GM23338 (cell line): ENCODE measurements around the gene IRF8. TPM values are rescaled to one million over a fixed set of nuclear protein-coding genes. Genes with fewer than 3 reads are reported as not detected.

ENCODE experiments used
- ATAC-seq: fragments of 200-7000 bp; cut with Tn5 transposase; 3 replicates; pipeline ENCODE4 v1.9.1; 2020
- DNase-seq: peaks from one replicate; pipeline ENCODE4 v3.0.0-alpha.2; 2015; ENCODE audit warnings: low spot score
- H2AFZ ChIP-seq: fragments of 200-600 bp; sonication (generic); 2 replicates; pipeline ENCODE4 v1.8.0; 2016; ENCODE audit warnings: antibody characterized with exemption, mild to moderate bottlenecking, moderate library complexity
- H3F3A ChIP-seq: fragments of 200-600 bp; sonication (generic); replicated peaks from 2 replicates; pipeline ENCODE4 v1.8.0; 2017; ENCODE audit warnings: antibody characterized with exemption, mixed run types, low read depth
- H3K27ac ChIP-seq: fragments of 200-600 bp; sonication (generic); 2 replicates; pipeline ENCODE4 v1.6.1; 2016; ENCODE audit warnings: low read depth
- H3K27me3 ChIP-seq: fragments of 200-600 bp; sonication (generic); 2 replicates; pipeline ENCODE4 v1.8.0; 2016; ENCODE audit warnings: mild to moderate bottlenecking, mixed run types, moderate library complexity; ENCODE audit not compliant: insufficient read depth
- H3K36me3 ChIP-seq: fragments of 200-600 bp; sonication (generic); 2 replicates; pipeline ENCODE4 v1.8.0; 2016; ENCODE audit warnings: mild to moderate bottlenecking; ENCODE audit not compliant: insufficient read depth
- H3K4me1 ChIP-seq: fragments of 200-600 bp; sonication (generic); 2 replicates; pipeline ENCODE4 v1.8.0; 2016; ENCODE audit warnings: mild to moderate bottlenecking, moderate library complexity; ENCODE audit not compliant: insufficient read depth
- H3K4me2 ChIP-seq: fragments of 200-600 bp; sonication (generic); 2 replicates; pipeline ENCODE4 v1.7.1; 2017; ENCODE audit warnings: mixed run types
- H3K4me3 ChIP-seq: fragments of 200-600 bp; sonication (generic); 2 replicates; pipeline ENCODE4 v1.6.1; 2016; ENCODE audit warnings: mixed run types
- H3K79me2 ChIP-seq: fragments of 200-600 bp; sonication (generic); replicated peaks from 2 replicates; pipeline ENCODE4 v1.8.0; 2017; ENCODE audit warnings: mild to moderate bottlenecking; ENCODE audit not compliant: insufficient read depth
- H3K9me2 ChIP-seq: fragments of 200-600 bp; sonication (generic); 2 replicates; pipeline ENCODE4 v1.8.0; 2017; ENCODE audit not compliant: insufficient read depth
- H4K20me1 ChIP-seq: fragments of 200-600 bp; sonication (generic); replicated peaks from 2 replicates; pipeline ENCODE4 v1.8.0; 2017; ENCODE audit warnings: mild to moderate bottlenecking; ENCODE audit not compliant: insufficient read depth
- H3K27ac Mint-ChIP-seq: 2 replicates; pipeline ENCODE4 v1.8.0; 2020; ENCODE audit warnings: inconsistent platforms, mild to moderate bottlenecking, moderate library complexity, mixed read lengths
- H3K27me3 Mint-ChIP-seq: 3 replicates; pipeline ENCODE4 v1.8.0; 2022; ENCODE audit warnings: low read depth, mild to moderate bottlenecking, moderate library complexity, mixed read lengths, inconsistent platforms; ENCODE audit not compliant: insufficient read depth, poor library complexity
- H3K36me3 Mint-ChIP-seq: 3 replicates; pipeline ENCODE4 v1.8.0; 2021; ENCODE audit warnings: low read depth, mild to moderate bottlenecking, inconsistent platforms, moderate library complexity, mixed read lengths
- H3K4me1 Mint-ChIP-seq: 3 replicates; pipeline ENCODE4 v1.8.0; 2020; ENCODE audit warnings: mild to moderate bottlenecking, inconsistent platforms, mixed read lengths
- H3K4me3 Mint-ChIP-seq: 3 replicates; pipeline ENCODE4 v1.8.0; 2021; ENCODE audit warnings: moderate library complexity, mild to moderate bottlenecking, inconsistent platforms, mixed read lengths
- H3K9me3 Mint-ChIP-seq: 3 replicates; pipeline ENCODE4 v1.8.0; 2020; ENCODE audit warnings: moderate library complexity, mild to moderate bottlenecking, inconsistent platforms, mixed read lengths
- CTCF ChIP-seq, 2 experiments: fragments of 200-600 bp in 1 of 2; sonication (generic) in 1 of 2; conservative IDR thresholded peaks; 2 replicates each; pipeline versions ENCODE4 v1.5.1 to v1.6.1; 2016 to 2017; ENCODE audit warnings: antibody characterized with exemption in 2 of 2, low read depth in 2 of 2, mild to moderate bottlenecking in 2 of 2, moderate library complexity in 1 of 2
- ETS1 ChIP-seq: IDR thresholded peaks from 2 replicates; pipeline ENCODE4 v1.6.1; 2016; ENCODE audit warnings: antibody characterized with exemption
- EZH2 ChIP-seq: fragments of 200-600 bp; sonication (generic); IDR thresholded peaks from one replicate; pipeline ENCODE4 v1.8.0; 2017; ENCODE audit warnings: antibody characterized with exemption, mild to moderate bottlenecking, low read depth; ENCODE audit not compliant: unreplicated experiment
- NANOG ChIP-seq: IDR thresholded peaks from 2 replicates; pipeline ENCODE4 v1.6.1; 2016; ENCODE audit warnings: antibody characterized with exemption, borderline replicate concordance
- POLR2AphosphoS5 ChIP-seq: IDR thresholded peaks from 2 replicates; pipeline ENCODE4 v1.6.1; 2016; ENCODE audit warnings: antibody characterized with exemption, low read depth
- REST ChIP-seq: IDR thresholded peaks from one replicate; pipeline ENCODE4 v1.6.1; 2018; ENCODE audit warnings: antibody characterized with exemption; ENCODE audit not compliant: unreplicated experiment
- ZNF331 ChIP-seq: fragments of 250-450 bp; sonication (Bioruptor Pico); IDR thresholded peaks from 2 replicates; pipeline ENCODE4 v1.5.0; 2020; ENCODE audit warnings: low read depth, mild to moderate bottlenecking, moderate library complexity
- polyA plus RNA-seq: library from polyadenylated mRNA; unstranded; fragments of >200 nt; fragmentation: Nextera tagmentation; extraction: Ambion mirVana; gene quantifications from 2 replicates; pipeline ENCODE4 v1.2.1, GENCODE V29; 2016
- total RNA-seq: library from RNA; depleted of rRNA; stranded (reverse); fragments of >200 nt; shearing (Covaris generic); gene quantifications from 2 replicates; pipeline ENCODE4 v1.2.3, GENCODE V29; 2014

The IRF8 gene
- total and polyA plus RNA-seq, 2 experiments from 2014 or later: 0.47 to 2.8 TPM

GRCh38 chr16:85959686-85960085, 60.7 kb downstream of the IRF8 start:
- Mint-ChIP-seq H3K27ac (no peak overlapping the region), H3K4me1 (no peaks in the 10 kb centered on the region; the same call in 2 of the 3 replicates), H3K9me3 (no peaks in the 10 kb centered on the region), H3K4me3 (no peak overlapping the region), H3K27me3 (peaks cover 12% of the 10 kb centered on the region), H3K36me3 (no peaks in the 10 kb centered on the region; the same call in 2 of the 3 replicates)
- H3K4me2 ChIP-seq: no peak overlapping the region
- H3K27ac ChIP-seq: no peak overlapping the region
- H4K20me1 ChIP-seq: no peaks in the 10 kb centered on the region
- no peak for TF ChIP-seq NANOG
- no peak for TF ChIP-seq CTCF (conservative IDR thresholded peaks at IDR 0.05; ENCODE audit: low read depth in 2 of 2)
- no peak for TF ChIP-seq ZNF331 (CRISPR knock-in tag)
- TF ChIP-seq ETS1: no peak
- TF ChIP-seq EZH2: no peak
- H3K4me1 ChIP-seq: no peaks in the 10 kb centered on the region
- no peaks in the 10 kb centered on the region for H3K36me3 ChIP-seq
- H3K79me2 ChIP-seq: no peaks in the 10 kb centered on the region
- no peaks in the 10 kb centered on the region for H3F3A ChIP-seq
- H3K9me2 ChIP-seq: no peaks in the 10 kb centered on the region
- no peaks in the 10 kb centered on the region for H3K27me3 ChIP-seq
- no peak overlapping the region for H2AFZ ChIP-seq
- no peak for DNase-seq
- H3K4me3 ChIP-seq: no peak overlapping the region
- no peak for ATAC-seq

GRCh38 chr16:85960486-85961046, 61.6 kb downstream of the IRF8 start:
- no peak for ATAC-seq
- Histone ChIP-seq H2AFZ (no peak overlapping the region), H3K27me3 (no peaks in the 10 kb centered on the region), H3K4me1 (no peaks in the 10 kb centered on the region), H3K9me2 (no peaks in the 10 kb centered on the region), H3K27ac (no peak overlapping the region), H3K4me3 (no peak overlapping the region), H3K79me2 (no peaks in the 10 kb centered on the region), H4K20me1 (no peaks in the 10 kb centered on the region), H3K36me3 (no peaks in the 10 kb centered on the region), H3F3A (no peaks in the 10 kb centered on the region), H3K4me2 (no peak overlapping the region)
- no peak overlapping the region for H3K4me3 Mint-ChIP-seq
- peaks cover 4% of the 10 kb centered on the region for H3K4me1 Mint-ChIP-seq
- H3K27me3 Mint-ChIP-seq: peaks cover 12% of the 10 kb centered on the region
- DNase-seq: no peak
- H3K27ac Mint-ChIP-seq: no peak overlapping the region
- TF ChIP-seq POLR2AphosphoS5 (no peak), REST (no peak)
- H3K9me3 Mint-ChIP-seq: no peaks in the 10 kb centered on the region
- H3K36me3 Mint-ChIP-seq: no peaks in the 10 kb centered on the region; the same call in 2 of the 3 replicates
